ENCODE data around the gene KRT14. TPM values are rescaled to one million over a fixed set of nuclear protein-coding genes. Genes with fewer than 3 reads are reported as not detected.

The KRT14 gene
- total RNA-seq, 2 experiments from 2014 or later, result 0.82 TPM; not detected in 1

- Histone ChIP-seq H3K4me3 (ENCODE audit: low read depth, low read length, poor library complexity, severe bottlenecking) (no peak overlapping the region), H2AFZ (ENCODE audit: low read length) (no peak overlapping the region), H3K4me2 (ENCODE audit: low read length) (no peak overlapping the region), H3K4me1 (ENCODE audit: insufficient read depth, low read length, poor library complexity, severe bottlenecking) (no peaks in the 10 kb centered on the region), H3K79me2 (ENCODE audit: insufficient read depth, low read depth, low read length) (no peaks in the 10 kb centered on the region), H3K9me2 (ENCODE audit: insufficient read depth, low read length) (no peaks in the 10 kb centered on the region), H3K27ac (ENCODE audit: low read depth, low read length, poor library complexity, severe bottlenecking) (no peak overlapping the region), H4K20me1 (ENCODE audit: insufficient read depth, low read length) (no peaks in the 10 kb centered on the region), H3K36me3 (ENCODE audit: insufficient read depth, low read length) (no peaks in the 10 kb centered on the region), H3K9me3 (ENCODE audit: low read length) (no peaks in the 10 kb centered on the region)
- no peak for TF ChIP-seq CTCF (conservative IDR thresholded peaks at IDR 0.05; ENCODE audit: low read length)
- CTCF ChIA-PET (ENCODE audit: unreplicated experiment), result no interaction called here
- POLR2A ChIA-PET, result no interaction called here
- intact Hi-C loops (cut with micrococcal nuclease; ENCODE audit: unreplicated experiment), result no loop called here
- BruUV-seq (replicated peaks), result no TSS peak
- DNase-seq (ENCODE audit: low spot score), result no peak
These were observed 47.9 kb upstream of the KRT14 start for GRCh38 chr17:41634639-41635038.

DNA sequence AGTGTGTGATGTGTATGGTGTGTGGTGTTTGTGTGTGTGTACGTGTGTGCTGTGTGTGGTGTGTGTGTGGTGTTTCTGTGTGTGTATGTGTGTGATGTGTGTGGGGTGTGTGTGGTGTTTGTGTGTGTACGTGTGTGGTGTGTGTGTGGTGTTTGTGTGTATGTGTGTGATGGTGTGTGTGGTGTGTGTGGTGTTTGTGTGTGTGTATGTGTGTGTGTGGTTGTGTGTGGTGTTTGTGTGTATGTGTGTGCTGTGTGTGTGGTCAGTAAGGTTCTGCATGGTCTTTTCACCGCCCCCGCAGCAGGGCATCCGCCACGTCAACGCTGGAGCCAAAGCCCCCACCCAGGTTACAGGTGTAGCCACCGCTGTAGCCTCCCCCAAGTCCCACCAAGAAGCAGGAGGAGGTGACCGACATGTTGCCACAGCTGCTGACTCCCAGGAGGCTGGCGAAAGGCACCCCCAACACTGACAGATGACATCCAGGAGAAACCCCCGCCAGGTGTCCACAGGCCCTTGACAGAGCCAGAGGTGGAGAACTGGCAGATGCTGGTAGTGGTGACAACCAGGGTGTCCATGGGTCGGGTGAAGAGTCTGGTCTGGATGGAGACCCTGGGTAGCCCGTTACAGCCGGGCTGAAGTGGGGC, 47.0 kb upstream of the KRT14 start:
- no peak overlapping the region for H3K4me3 ChIP-seq (ENCODE audit: low read depth, low read length, poor library complexity, severe bottlenecking)
- POLR2A ChIA-PET, result no interaction called here
- H3K4me1 ChIP-seq (ENCODE audit: insufficient read depth, low read length, poor library complexity, severe bottlenecking), result no peaks in the 10 kb centered on the region
- intact Hi-C loops (cut with micrococcal nuclease; ENCODE audit: unreplicated experiment), result no loop called here
- no peak overlapping the region for H3K4me2 ChIP-seq (ENCODE audit: low read length)
- H3K9me3 ChIP-seq (ENCODE audit: low read length), result no peaks in the 10 kb centered on the region
- no peaks in the 10 kb centered on the region for H3K79me2 ChIP-seq (ENCODE audit: insufficient read depth, low read depth, low read length)
- no peak overlapping the region for H2AFZ ChIP-seq (ENCODE audit: low read length)
- TF ChIP-seq CTCF (conservative IDR thresholded peaks at IDR 0.05; ENCODE audit: low read length) (no peak), EZH2phosphoT487 (IDR thresholded peaks at IDR 0.05; ENCODE audit: borderline replicate concordance, low read depth, low read length) (no peak)
- H3K27ac ChIP-seq (ENCODE audit: low read depth, low read length, poor library complexity, severe bottlenecking), result no peak overlapping the region
- CTCF ChIA-PET (ENCODE audit: unreplicated experiment), result no interaction called here
- no TSS peak for BruUV-seq (replicated peaks)
- no peaks in the 10 kb centered on the region for H3K36me3 ChIP-seq (ENCODE audit: insufficient read depth, low read length)
- peak; percentile 7 for DNase-seq (ENCODE audit: low spot score)
- no peaks in the 10 kb centered on the region for H3K9me2 ChIP-seq (ENCODE audit: insufficient read depth, low read length)
- no peaks in the 10 kb centered on the region for H4K20me1 ChIP-seq (ENCODE audit: insufficient read depth, low read length)

DNA sequence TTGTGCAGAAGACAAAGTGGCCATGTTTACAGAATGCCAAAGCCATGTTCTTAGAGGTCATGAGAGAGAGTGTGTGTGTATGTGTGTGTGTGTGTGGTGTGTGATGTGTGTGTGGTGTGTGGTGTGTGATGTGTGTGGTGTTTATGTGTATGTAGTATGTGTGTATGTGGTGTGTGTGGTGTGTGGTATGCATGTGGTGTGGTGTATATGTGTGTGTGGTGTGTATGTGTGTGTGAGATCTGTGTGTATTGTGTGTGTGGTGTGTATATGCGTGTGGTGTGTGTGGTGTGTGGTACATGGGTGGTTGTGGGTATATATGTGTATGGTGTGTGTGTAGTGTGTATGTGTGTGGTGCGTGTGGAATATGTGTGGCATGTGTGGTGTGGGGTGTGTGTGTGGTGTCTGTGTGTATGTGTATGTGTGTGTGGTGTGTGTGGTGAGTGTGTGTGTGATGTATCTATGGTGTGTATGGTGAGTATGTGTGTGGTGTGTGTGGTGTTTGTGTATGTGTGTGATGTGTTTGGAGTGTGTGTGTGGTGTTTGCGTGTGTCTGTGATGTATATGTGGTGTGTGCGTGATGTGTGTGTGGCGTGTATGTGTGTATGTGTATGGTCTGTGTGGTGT, 45.9 kb upstream of the KRT14 start:
- ChIA-PET CTCF (ENCODE audit: unreplicated experiment) (no interaction called here), POLR2A (no interaction called here)
- H3K4me2 ChIP-seq (ENCODE audit: low read length), result no peak overlapping the region
- intact Hi-C loops (cut with micrococcal nuclease; ENCODE audit: unreplicated experiment), result no loop called here
- no peak overlapping the region for H3K4me3 ChIP-seq (ENCODE audit: low read depth, low read length, poor library complexity, severe bottlenecking)
- H3K36me3 ChIP-seq (ENCODE audit: insufficient read depth, low read length), result no peaks in the 10 kb centered on the region
- H4K20me1 ChIP-seq (ENCODE audit: insufficient read depth, low read length), result no peaks in the 10 kb centered on the region
- H3K27ac ChIP-seq (ENCODE audit: low read depth, low read length, poor library complexity, severe bottlenecking), result no peak overlapping the region
- no peak for DNase-seq (ENCODE audit: low spot score)
- TF ChIP-seq CTCF (conservative IDR thresholded peaks at IDR 0.05; ENCODE audit: low read length) (no peak), EZH2phosphoT487 (IDR thresholded peaks at IDR 0.05; ENCODE audit: borderline replicate concordance, low read depth, low read length) (no peak)
- no peaks in the 10 kb centered on the region for H3K4me1 ChIP-seq (ENCODE audit: insufficient read depth, low read length, poor library complexity, severe bottlenecking)
- H3K79me2 ChIP-seq (ENCODE audit: insufficient read depth, low read depth, low read length), result no peaks in the 10 kb centered on the region
- BruUV-seq (replicated peaks), result no TSS peak
- no peaks in the 10 kb centered on the region for H3K9me2 ChIP-seq (ENCODE audit: insufficient read depth, low read length)
- H2AFZ ChIP-seq (ENCODE audit: low read length), result no peak overlapping the region
- H3K9me3 ChIP-seq (ENCODE audit: low read length), result no peaks in the 10 kb centered on the region
